Liver (tissue), 9 donors: ENCODE results near the gene TH. TPM values are rescaled to one million over a fixed set of nuclear protein-coding genes. Genes with fewer than 3 reads are reported as not detected.

Experiments used
- DNase-seq: peaks from one replicate; pipeline ENCODE4 v3.0.0-alpha.2; 2017; ENCODE audit warnings: low spot score
- H3K27ac ChIP-seq, 2 donors: one replicate each; pipeline ENCODE4 v1.7.0; 2013; ENCODE audit warnings: inconsistent platforms in 2 of 2, low read length in 2 of 2, control low read depth in 1 of 2, low read depth in 1 of 2, mild to moderate bottlenecking in 1 of 2
- H3K27me3 ChIP-seq, 4 donors: one replicate each; pipeline versions ENCODE4 v1.6.1 to v1.7.0; 2013; ENCODE audit warnings: low read length in 3 of 4, inconsistent platforms in 1 of 4, mild to moderate bottlenecking in 1 of 4, moderate library complexity in 1 of 4; ENCODE audit not compliant: control insufficient read depth in 4 of 4, insufficient read depth in 4 of 4
- H3K36me3 ChIP-seq, 4 donors: one replicate each; pipeline versions ENCODE4 v1.6.1 to v1.7.0; 2013; ENCODE audit warnings: low read length in 3 of 4, mild to moderate bottlenecking in 3 of 4, low read depth in 1 of 4, moderate library complexity in 1 of 4; ENCODE audit not compliant: control insufficient read depth in 4 of 4, insufficient read depth in 3 of 4
- H3K4me1 ChIP-seq, 4 donors: one replicate each; pipeline versions ENCODE4 v1.6.1 to v1.7.0; 2013; ENCODE audit warnings: low read length in 3 of 4, mild to moderate bottlenecking in 3 of 4, moderate library complexity in 1 of 4; ENCODE audit not compliant: control insufficient read depth in 4 of 4, insufficient read depth in 4 of 4
- H3K4me3 ChIP-seq, 3 donors: one replicate each; pipeline versions ENCODE4 v1.6.1 to v1.7.0; 2013; ENCODE audit warnings: low read length in 3 of 3, control low read depth in 1 of 3, low read depth in 1 of 3, mild to moderate bottlenecking in 1 of 3
- H3K9ac ChIP-seq, 2 donors: one replicate each; pipeline ENCODE4 v1.7.0; 2013; ENCODE audit warnings: low read length in 2 of 2, mild to moderate bottlenecking in 2 of 2, moderate library complexity in 2 of 2, control low read depth in 1 of 2, low read depth in 1 of 2
- H3K9me3 ChIP-seq, 4 donors: one replicate each; pipeline versions ENCODE4 v1.6.1 to v1.7.0; 2013; ENCODE audit warnings: low read length in 3 of 4; ENCODE audit not compliant: control insufficient read depth in 4 of 4
- EGR1 ChIP-seq, 2 donors: IDR thresholded peaks; 2 replicates each; pipeline ENCODE4 v1.6.1; 2016 to 2018; ENCODE audit warnings: antibody characterized with exemption in 2 of 2, low read depth in 2 of 2
- FOXA1 ChIP-seq: IDR thresholded peaks from 2 replicates; pipeline ENCODE4 v1.6.1; 2016; ENCODE audit warnings: antibody characterized with exemption
- FOXA2 ChIP-seq: IDR thresholded peaks from 2 replicates; pipeline ENCODE4 v1.6.1; 2016; ENCODE audit warnings: antibody characterized with exemption
- GABPA ChIP-seq, 2 donors: IDR thresholded peaks in 1 of 2; conservative IDR thresholded peaks in 1 of 2; 2 replicates each; pipeline ENCODE4 v1.6.1; 2016; ENCODE audit warnings: antibody characterized with exemption in 2 of 2, mild to moderate bottlenecking in 1 of 2, moderate library complexity in 1 of 2
- HNF4A ChIP-seq, 2 donors: conservative IDR thresholded peaks; 2 replicates each; pipeline ENCODE4 v1.6.1; 2016; ENCODE audit warnings: antibody characterized with exemption in 2 of 2, mild to moderate bottlenecking in 2 of 2
- HNF4G ChIP-seq: IDR thresholded peaks from 2 replicates; pipeline ENCODE4 v1.6.1; 2016; ENCODE audit warnings: antibody characterized with exemption
- JUND ChIP-seq, 2 donors: IDR thresholded peaks; 2 replicates each; pipeline ENCODE4 v1.6.1; 2016; ENCODE audit warnings: antibody characterized with exemption in 2 of 2
- NR2F2 ChIP-seq: IDR thresholded peaks from 2 replicates; pipeline ENCODE4 v1.6.1; 2016; ENCODE audit warnings: antibody characterized with exemption
- RAD21 ChIP-seq, 2 donors: IDR thresholded peaks; 2 replicates each; pipeline ENCODE4 v1.6.1; 2016; ENCODE audit warnings: antibody characterized with exemption in 2 of 2, mild to moderate bottlenecking in 2 of 2
- REST ChIP-seq: IDR thresholded peaks from 2 replicates; pipeline ENCODE4 v1.6.1; 2016; ENCODE audit warnings: antibody characterized with exemption, mild to moderate bottlenecking
- RXRA ChIP-seq, 2 donors: IDR thresholded peaks; 2 replicates each; pipeline ENCODE4 v1.6.1; 2017 to 2018; ENCODE audit warnings: antibody characterized with exemption in 2 of 2, mild to moderate bottlenecking in 1 of 2
- SP1 ChIP-seq: IDR thresholded peaks from 2 replicates; pipeline ENCODE4 v1.6.1; 2018; ENCODE audit warnings: antibody characterized with exemption, mild to moderate bottlenecking
- TAF1 ChIP-seq: conservative IDR thresholded peaks from 2 replicates; pipeline ENCODE4 v1.6.1; 2016; ENCODE audit warnings: antibody characterized with exemption, mild to moderate bottlenecking
- YY1 ChIP-seq: IDR thresholded peaks from 2 replicates; pipeline ENCODE4 v1.6.1; 2016; ENCODE audit warnings: antibody characterized with exemption, mild to moderate bottlenecking
- WGBS: extraction: QIAGEN DNeasy Blood & Tissue Kit; methylation state at CpG from one replicate; pipeline ENCODE4 v1.1.7; 2013; 5-methylcytosine and 5-hydroxymethylcytosine counted together
- polyA plus RNA-seq, 2 donors: library from polyadenylated mRNA; stranded (reverse) in 1 of 2; unstranded in 1 of 2; fragments of 200-250 nt in 1 of 2; fragments of >200 nt in 1 of 2; fragmentation: Nextera tagmentation in 1 of 2; extraction: Ambion mirVana in 1 of 2; gene quantifications; one replicate each; pipeline versions ENCODE4 v1.2.1 to v1.2.3, GENCODE V29; 2013 to 2015
- total RNA-seq, 2 donors: library from RNA; depleted of rRNA; stranded (reverse); fragments of >200 nt; gene quantifications; one replicate each; pipeline ENCODE4 v1.2.3, GENCODE V29; 2014
- TF ChIP-seq, protein P1 (sequence below): IDR thresholded peaks from 2 replicates; pipeline ENCODE4 v1.6.1; 2016; ENCODE audit warnings: antibody characterized with exemption
- TF ChIP-seq, protein P2 (sequence below): IDR thresholded peaks from 2 replicates; pipeline ENCODE4 v1.6.1; 2016; ENCODE audit warnings: antibody characterized with exemption
- TF ChIP-seq, protein P3 (sequence below): fragments of 150-350 bp; IDR thresholded peaks from 2 replicates; pipeline ENCODE4 v1.5.1; 2017; ENCODE audit warnings: improper control_type of control experiment, low read depth, low read length; ENCODE audit not compliant: missing input control
- TF ChIP-seq, protein P4 (sequence below): IDR thresholded peaks from 2 replicates; pipeline ENCODE4 v1.6.1; 2016; ENCODE audit warnings: antibody characterized with exemption
- donor health status: healthy.
- donor health status: healthy.
- donor health status: healthy.
- donor health status: healthy.
- donor health status: healthy.

Gene TH
- total and polyA plus RNA-seq, 4 donors = 0.13 to 0.24 TPM; not detected in 2

- no peaks in the 10 kb centered on the region for H3K9me3 ChIP-seq
- 85% methylated on average over 21 of the region's 21 CpGs for WGBS
- H3K36me3 ChIP-seq = no peaks in the 10 kb centered on the region
- no peak for DNase-seq
- no peak overlapping the region for H3K4me3 ChIP-seq
- no peak overlapping the region for H3K9ac ChIP-seq
- TF ChIP-seq, protein P1, sequence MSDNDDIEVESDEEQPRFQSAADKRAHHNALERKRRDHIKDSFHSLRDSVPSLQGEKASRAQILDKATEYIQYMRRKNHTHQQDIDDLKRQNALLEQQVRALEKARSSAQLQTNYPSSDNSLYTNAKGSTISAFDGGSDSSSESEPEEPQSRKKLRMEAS = no peak
- no peak for TF ChIP-seq REST
- TF ChIP-seq, protein P2, sequence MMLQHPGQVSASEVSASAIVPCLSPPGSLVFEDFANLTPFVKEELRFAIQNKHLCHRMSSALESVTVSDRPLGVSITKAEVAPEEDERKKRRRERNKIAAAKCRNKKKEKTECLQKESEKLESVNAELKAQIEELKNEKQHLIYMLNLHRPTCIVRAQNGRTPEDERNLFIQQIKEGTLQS = no peak
- no peak for TF ChIP-seq NR2F2
- TF ChIP-seq, protein P3, sequence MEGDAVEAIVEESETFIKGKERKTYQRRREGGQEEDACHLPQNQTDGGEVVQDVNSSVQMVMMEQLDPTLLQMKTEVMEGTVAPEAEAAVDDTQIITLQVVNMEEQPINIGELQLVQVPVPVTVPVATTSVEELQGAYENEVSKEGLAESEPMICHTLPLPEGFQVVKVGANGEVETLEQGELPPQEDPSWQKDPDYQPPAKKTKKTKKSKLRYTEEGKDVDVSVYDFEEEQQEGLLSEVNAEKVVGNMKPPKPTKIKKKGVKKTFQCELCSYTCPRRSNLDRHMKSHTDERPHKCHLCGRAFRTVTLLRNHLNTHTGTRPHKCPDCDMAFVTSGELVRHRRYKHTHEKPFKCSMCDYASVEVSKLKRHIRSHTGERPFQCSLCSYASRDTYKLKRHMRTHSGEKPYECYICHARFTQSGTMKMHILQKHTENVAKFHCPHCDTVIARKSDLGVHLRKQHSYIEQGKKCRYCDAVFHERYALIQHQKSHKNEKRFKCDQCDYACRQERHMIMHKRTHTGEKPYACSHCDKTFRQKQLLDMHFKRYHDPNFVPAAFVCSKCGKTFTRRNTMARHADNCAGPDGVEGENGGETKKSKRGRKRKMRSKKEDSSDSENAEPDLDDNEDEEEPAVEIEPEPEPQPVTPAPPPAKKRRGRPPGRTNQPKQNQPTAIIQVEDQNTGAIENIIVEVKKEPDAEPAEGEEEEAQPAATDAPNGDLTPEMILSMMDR = no peak
- TF ChIP-seq FOXA1 = no peak
- TF ChIP-seq TAF1 = no peak
- no peak for TF ChIP-seq HNF4G
- no peak for TF ChIP-seq EGR1 (IDR thresholded peaks at IDR 0.05; ENCODE audit: low read depth in 2 of 2)
- no peak for TF ChIP-seq JUND (IDR thresholded peaks at IDR 0.05)
- no peak for TF ChIP-seq GABPA (IDR thresholded peaks at IDR 0.05 in 1 of 2, conservative IDR thresholded peaks at IDR 0.05 in 1 of 2)
- TF ChIP-seq RXRA (IDR thresholded peaks at IDR 0.05) = no peak
- TF ChIP-seq FOXA2 = no peak
- no peak for TF ChIP-seq RAD21 (IDR thresholded peaks at IDR 0.05)
- no peak overlapping the region for H3K27ac ChIP-seq
- peaks cover 0 to 3% (median 0%) of the 10 kb centered on the region in 4 donors for H3K27me3 ChIP-seq
- H3K4me1 ChIP-seq = no peaks in the 10 kb centered on the region
Observed at GRCh38 chr11:2198621-2199365, 27.2 kb upstream of the TH start.

GRCh38 chr11:2197771-2198520 lies 26.3 kb upstream of the TH start:
- Histone ChIP-seq H3K9ac (no peak overlapping the region), H3K4me3 (no peak overlapping the region), H3K36me3 (no peaks in the 10 kb centered on the region), H3K9me3 (no peaks in the 10 kb centered on the region), H3K4me1 (no peaks in the 10 kb centered on the region), H3K27me3 (peaks cover 0 to 3% (median 0%) of the 10 kb centered on the region in 4 donors), H3K27ac (no peak overlapping the region)
- WGBS = 81% methylated on average over 28 of the region's 28 CpGs
- no peak for DNase-seq
- no peak for TF ChIP-seq TAF1
- TF ChIP-seq RAD21 (IDR thresholded peaks at IDR 0.05) = no peak
- TF ChIP-seq, protein P2 = no peak
- no peak for TF ChIP-seq YY1
- no peak for TF ChIP-seq NR2F2
- no peak for TF ChIP-seq SP1
- TF ChIP-seq, protein P4, sequence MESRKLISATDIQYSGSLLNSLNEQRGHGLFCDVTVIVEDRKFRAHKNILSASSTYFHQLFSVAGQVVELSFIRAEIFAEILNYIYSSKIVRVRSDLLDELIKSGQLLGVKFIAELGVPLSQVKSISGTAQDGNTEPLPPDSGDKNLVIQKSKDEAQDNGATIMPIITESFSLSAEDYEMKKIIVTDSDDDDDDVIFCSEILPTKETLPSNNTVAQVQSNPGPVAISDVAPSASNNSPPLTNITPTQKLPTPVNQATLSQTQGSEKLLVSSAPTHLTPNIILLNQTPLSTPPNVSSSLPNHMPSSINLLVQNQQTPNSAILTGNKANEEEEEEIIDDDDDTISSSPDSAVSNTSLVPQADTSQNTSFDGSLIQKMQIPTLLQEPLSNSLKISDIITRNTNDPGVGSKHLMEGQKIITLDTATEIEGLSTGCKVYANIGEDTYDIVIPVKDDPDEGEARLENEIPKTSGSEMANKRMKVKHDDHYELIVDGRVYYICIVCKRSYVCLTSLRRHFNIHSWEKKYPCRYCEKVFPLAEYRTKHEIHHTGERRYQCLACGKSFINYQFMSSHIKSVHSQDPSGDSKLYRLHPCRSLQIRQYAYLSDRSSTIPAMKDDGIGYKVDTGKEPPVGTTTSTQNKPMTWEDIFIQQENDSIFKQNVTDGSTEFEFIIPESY = no peak
- no peak for TF ChIP-seq HNF4A (conservative IDR thresholded peaks at IDR 0.05)
- TF ChIP-seq HNF4G = no peak
- no peak for TF ChIP-seq EGR1 (IDR thresholded peaks at IDR 0.05; ENCODE audit: low read depth in 2 of 2)
- no peak for TF ChIP-seq GABPA (IDR thresholded peaks at IDR 0.05 in 1 of 2, conservative IDR thresholded peaks at IDR 0.05 in 1 of 2)
- TF ChIP-seq FOXA2 = no peak
- no peak for TF ChIP-seq RXRA (IDR thresholded peaks at IDR 0.05)
- TF ChIP-seq, protein P1 = no peak
